NCI-H2081 (cell line): ENCODE data around the gene NR2F6.
"Not testable (repeated sequence)": the region's sequence is repeated elsewhere in the genome, so short reads cannot be mapped to it uniquely, and the experiment has no call there.

Source experiments
- DNase-seq, 2 experiments: peaks; one replicate each; lab custom pipeline; 2025; lab: John Stamatoyannopoulos, UW

The NR2F6 gene

DNA sequence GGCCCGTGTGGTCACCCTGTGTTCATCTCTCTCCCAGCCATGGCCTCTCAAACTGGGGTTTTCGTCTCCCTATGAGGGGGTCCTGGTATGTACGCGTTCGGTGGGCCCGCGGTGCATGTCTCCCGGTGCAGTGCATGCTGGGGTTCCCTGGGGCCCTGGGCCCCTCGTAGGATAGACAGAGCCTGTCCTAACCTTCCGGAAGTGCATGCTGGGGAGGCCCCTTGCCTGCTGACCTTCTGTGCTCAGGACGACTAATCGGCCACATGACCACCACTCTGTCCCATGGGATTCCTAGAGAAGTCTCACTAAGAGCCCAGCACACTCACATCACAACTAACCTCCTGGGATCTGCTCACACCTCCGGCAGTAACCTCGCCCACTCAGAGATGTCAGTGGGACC lies 35.4 kb downstream of the NR2F6 start:
- DNase-seq = no peak

DNA sequence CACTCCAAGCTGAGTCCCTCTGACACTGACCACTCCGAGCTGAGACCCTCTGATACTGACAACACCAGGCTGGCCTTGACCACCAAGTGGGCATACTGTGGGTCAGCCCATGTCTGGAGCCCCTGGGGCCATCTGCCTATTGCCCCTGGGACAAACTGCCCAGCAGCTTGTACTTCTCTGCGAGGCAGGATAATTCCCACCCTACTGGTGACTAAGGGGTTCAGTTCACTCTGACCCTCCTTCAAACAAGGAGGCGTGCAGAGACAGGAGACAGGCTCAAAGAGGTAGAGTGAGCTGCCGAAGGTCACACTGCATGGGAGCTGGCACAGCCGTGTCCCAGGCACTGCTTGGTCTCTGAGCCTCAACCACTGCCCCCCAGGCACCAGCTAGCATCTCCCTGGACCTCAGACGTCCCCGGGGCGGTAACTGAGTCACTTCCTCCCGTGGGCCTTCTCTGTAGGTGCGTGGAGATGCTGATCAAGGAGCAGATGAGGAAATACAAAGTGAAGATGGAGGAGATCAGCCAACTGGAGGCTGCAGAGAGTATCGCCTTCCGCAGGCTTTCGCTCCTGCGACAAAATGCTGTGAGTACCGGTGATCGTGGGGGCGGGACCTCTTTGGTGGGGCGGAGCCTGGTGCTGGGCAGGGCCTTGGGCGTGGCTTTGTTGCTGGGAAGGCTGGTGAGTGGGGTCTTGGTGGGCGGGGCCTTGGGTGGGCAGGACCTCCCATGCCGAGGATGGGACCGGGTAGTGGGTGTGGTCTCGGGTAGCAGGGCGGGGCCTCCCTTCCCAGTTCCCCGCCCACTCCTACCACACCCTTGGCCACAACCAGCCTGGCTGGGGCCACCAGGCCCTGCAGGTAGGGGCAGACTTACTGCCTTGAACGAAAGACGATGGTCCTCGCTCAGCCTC lies 36.3 kb downstream of the NR2F6 start:
- DNase-seq = no peak

DNA sequence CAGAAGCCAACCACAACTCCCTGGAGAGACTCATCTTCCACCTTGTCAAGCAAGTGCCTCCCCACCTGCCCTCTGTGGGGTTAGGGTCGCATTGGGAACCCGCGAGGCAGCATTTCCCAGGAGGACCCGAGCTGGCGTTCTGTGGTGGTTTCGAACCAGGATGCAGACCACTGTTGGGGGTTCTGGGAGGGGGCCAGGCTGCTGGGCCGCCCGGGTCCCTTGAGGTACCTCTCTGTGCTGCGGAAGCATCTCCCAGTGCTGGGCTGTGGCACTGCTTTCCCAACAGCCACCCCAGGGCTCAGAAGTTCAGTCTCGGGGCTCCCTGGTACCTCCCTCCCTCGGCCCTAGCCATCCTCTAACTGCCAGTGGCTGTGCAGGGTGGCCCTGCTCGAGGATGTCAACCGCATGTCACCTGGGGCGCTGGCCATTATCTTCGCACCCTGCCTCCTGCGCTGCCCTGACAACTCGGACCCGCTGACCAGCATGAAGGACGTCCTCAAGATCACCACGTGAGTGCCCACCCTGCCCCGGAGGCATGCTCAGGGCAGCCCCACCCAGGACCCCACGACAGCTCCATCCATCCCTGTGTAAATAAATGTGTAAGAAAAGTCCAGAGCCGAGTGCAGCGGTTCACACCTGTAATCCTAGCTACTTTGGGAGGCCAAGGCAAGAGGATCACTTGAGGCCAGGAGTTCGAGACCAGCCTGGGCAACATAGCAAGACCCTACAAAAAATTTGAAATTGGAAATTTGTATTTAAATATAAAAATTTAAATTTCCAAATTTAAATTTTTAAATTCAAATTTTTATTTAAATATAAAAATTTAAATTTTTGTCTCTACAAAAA lies 38.8 kb downstream of the NR2F6 start:
- DNase-seq = no peak

DNA sequence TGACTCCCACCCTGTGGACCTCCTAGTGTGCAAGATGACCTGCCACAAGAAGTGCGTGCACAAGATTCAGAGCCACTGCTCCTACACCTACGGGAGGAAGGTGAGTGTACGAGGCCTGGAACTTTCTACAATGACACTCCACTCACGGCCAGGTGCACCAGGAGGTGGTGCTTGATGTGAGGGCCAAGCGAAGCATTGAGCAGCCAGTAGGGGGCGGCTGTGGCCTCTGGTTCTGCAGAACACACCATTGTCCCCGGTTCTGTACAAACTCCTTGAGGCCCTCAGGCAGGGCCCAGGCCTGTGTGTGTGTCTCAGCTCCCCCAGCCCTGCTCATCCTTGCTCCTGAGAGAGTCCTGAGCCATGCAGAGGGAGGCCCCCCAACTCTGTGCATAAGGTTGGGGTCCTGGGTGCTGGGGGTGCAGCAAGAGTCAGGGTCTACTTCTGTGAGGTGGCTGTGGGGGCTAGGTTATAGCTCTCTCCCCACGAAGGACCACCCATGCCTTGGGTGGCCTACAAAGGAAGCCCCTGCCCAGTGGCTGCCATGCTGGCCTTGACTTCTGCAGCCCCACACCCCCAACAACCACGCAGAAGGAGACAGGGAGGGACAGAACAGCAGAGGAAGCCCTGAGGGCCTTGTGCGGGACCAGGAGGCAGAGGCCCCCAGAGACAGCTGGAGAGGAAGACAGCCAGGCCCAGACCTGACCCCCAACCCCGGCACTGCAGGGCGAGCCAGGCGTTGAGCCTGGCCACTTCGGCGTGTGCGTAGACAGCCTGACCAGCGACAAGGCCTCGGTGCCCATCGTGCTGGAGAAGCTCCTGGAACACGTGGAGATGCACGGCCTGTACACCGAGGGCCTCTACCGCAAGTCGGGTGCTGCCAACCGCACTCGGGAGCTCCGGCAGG lies 40.2 kb downstream of the NR2F6 start:
- DNase-seq = peak in 1 of 2 experiments; percentile 29

DNA sequence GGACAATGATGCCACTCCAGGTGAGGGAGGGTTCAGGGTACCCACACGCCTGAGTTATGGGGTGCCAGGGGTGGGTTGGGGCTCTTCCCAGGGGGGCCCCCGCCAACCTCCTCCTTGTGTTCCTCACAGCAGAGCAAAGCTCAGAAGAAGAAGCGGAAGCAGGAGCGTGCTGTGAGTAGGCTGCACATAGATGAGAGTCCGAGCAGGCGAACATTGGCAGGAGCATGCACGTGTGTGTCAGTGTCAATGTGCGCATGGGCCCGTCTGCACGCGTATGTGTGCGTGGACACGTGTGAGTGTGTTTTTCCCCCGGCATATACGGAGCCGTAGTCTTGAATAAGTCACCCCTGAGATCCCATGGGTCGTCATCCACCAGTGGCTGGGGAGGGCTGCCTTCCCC lies 43.0 kb downstream of the NR2F6 start:
- no peak for DNase-seq

DNA sequence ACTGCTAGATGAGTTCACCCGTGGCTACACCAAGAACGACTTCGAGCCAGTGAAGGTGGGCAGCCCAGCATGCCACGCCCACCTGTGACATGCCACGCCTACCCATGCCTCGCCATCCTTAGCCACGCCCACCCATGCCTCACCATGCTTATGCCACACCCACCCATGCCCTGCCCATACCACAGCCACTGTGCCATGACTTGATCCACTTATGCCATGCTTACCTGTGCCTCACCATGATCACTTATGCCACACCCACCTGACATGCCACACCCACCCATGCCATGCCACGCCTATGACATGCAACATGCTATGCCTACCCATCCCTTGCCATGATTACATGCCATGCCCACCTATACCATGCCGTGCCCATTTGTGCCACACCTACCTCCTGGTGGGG lies 43.5 kb downstream of the NR2F6 start:
- no peak for DNase-seq

DNA sequence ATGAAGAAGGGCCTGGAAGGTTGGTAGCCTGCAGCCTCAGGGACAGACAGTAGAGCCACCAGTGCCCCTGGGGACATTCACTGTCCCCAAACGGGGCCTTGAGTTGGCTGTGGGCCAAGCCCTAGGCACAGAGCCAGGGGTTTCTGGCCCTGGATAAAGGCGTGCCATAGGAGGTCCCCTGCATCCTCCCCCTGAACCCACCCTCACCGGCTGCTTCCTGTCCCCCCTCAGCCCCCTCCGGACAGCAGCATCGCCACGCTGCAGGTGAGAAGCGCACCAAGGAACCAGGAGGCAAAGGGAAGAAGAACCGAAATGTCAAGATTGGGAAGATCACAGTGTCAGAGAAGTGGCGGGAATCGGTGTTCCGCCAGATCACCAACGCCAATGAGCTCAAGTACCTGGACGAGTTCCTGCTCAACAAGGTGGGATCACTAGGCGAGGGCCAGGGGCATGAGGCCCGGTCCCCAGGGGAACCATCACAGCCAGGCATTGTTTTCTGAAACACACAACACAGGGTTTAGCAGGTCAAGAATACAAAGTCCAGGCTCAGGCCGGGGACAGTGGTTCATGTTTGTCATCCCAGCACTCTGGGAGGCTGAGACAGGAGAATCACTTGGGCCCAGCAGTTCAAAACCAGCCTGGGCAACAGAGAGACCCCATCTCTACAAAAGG lies 45.2 kb downstream of the NR2F6 start:
- DNase-seq = peak in 1 of 2 experiments; percentile 40

DNA sequence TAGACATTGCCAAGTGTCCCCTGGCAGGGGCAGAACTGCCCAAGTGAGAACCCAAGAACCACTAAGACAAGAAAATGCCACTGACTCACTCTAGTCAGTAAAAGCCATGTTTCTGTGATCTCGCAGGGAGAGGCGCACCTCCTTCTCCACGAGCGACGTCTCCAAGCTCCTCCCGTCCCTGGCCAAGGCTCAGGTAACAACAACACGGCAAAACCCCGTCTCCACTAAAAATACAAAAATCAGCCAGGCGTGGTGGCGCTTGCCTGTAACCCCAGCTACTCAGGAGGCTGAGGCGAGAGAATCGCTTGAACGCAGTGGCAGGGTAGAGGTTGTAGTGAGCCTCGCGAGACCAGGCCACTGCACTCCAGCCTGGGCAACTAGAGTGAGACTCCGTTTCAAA lies 48.1 kb downstream of the NR2F6 start:
- no peak for DNase-seq

DNA sequence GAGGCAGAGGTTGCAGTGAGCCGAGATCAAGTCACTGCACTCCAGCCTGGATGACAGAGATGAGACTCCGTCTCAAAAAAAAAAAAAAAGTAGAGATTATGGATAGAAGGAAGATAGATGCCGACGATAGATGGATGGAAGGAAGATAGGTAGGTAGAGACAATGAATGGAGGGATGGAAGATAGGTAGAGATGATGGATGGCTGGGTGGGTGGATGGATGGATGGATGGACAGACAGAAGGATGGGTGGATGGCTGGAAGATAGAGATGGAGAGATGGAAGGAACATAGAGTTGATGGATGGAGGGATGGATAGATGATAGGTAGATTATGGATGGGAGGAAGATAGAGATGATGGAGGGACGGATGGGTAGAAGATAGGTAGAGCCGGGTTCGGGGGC lies 49.1 kb downstream of the NR2F6 start:
- no peak for DNase-seq

DNA sequence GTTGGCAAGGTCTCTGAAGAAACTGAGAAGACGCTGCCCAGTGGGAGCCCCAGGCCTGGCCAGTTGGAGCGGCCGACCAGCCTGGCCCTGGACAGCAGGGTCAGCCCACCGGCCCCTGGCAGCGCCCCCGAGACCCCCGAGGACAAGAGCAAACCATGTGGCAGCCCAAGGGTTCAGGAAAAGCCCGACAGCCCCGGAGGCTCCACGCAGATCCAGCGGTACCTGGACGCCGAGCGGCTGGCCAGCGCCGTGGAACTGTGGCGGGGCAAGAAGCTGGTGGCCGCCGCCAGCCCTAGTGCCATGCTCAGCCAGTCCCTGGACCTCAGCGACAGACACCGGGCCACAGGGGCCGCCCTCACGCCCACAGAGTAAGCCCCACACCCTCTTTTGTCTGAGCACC lies 50.6 kb downstream of the NR2F6 start:
- no peak for DNase-seq

DNA sequence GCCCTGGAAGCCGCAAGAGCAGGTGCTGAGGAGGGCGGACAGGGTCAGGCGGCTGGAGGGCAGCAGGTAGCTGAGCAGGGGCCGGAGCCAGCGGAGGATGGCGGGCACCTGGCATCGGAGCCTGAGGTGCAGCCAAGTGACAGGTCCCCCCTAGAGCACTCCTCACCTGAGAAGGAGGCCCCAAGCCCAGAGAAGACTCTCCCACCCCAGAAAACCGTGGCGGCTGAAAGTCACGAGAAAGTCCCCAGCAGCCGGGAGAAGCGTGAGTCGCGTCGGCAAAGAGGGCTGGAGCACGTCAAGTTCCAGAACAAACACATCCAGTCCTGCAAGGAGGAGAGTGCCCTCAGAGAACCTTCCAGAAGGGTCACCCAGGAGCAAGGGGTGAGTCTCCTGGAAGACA lies 51.1 kb downstream of the NR2F6 start:
- no peak for DNase-seq

DNA sequence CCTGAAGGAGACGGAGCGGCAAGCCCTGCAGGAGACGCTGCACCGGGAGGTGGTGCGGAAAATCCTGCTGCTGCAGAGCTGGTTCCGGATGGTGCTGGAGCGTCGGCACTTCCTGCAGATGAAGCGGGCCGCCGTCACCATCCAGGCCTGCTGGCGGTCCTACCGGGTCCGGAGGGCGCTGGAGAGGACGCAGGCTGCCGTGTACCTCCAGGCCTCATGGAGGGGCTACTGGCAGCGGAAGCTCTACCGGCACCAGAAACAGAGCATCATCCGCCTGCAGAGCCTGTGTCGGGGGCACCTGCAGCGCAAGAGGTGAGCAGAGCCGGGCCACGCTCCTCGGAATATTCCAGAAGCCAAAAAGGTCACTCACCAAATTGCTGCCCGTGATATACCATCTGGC lies 53.0 kb downstream of the NR2F6 start:
- no peak for DNase-seq

DNA sequence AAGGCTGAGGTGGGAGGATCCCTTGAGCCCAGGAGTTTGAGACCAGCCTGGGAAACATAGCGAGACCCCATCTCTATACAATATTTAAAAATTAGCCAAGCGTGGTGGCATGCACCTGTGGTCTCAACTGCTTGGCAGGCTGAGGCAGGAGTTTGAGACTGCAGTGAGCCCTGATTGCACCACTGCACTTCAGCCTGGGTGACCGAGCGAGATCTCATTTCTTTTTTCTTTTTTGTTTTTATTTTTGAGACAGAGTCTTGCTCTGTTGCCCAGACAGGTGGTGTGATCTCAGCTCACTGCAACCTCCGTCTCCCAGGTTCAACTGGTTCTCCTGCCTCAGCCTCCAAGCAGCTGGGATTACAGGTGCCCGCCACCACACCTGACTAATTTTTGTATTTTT lies 54.0 kb downstream of the NR2F6 start:
- DNase-seq = not testable (repeated sequence)

DNA sequence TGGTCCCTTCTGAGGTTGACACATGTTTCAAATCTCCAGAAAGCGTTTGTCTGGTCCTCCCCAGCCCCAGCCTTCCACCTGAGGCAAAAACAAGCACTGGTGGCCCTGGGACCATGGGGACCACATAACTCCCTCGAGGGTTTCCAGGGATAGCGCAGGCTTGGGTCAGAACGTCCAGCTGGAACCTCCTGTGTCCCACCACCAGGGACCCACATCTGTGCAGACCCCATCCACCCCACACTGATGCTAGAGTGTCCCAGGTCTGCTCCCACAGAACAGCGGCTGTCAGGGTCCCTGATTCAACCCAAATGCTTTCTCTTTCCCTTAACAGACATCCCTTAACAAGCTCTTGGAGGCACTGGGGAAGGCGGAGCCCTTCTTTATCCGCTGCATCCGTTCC lies 60.1 kb downstream of the NR2F6 start:
- DNase-seq = no peak

DNA sequence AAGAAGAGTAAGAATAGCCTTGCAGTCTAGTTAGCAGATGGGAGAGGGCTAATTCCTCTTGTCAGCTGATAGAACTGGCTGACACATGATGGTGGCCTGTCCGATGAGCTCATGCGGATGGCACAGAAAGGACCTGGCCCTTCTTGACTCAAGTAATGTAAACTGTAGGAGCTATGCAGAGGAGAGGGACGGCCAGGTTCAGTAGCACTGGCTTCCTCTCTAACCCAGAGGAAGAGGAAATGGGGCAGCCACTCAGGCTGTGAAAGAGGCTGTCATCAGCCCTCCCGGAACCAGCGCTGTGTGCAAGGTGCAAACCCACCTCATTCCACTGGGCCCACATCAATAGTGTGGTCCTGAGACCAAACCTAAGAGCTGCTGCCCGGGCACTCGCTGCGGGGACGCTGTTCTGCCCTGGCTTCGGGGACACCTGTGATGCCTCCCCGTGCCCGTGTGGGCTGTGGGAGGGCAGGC lies 61.3 kb downstream of the NR2F6 start:
- DNase-seq = no peak

DNA sequence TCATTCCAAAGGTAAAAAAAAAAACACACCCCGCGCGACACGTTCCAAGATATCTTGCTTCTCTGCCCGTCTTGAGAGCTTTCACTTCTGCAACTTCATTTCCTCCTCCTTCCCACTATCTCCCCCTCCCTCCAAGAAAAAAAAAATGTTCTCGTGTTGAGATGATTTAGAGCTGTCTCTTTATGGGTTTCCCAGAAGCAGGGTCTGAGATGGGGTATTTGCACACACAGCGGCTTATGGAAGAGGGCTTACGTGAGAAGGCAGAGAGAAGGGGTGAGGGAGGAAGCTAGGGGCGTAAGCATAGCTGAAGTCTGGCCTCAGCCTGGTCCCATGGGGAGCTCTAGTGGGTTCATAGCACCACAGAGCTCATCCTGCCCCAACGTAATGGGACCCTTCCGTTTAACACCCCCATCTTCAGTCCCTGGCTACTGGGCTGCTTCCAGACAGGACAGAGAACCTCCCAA lies 61.8 kb downstream of the NR2F6 start:
- no peak for DNase-seq

DNA sequence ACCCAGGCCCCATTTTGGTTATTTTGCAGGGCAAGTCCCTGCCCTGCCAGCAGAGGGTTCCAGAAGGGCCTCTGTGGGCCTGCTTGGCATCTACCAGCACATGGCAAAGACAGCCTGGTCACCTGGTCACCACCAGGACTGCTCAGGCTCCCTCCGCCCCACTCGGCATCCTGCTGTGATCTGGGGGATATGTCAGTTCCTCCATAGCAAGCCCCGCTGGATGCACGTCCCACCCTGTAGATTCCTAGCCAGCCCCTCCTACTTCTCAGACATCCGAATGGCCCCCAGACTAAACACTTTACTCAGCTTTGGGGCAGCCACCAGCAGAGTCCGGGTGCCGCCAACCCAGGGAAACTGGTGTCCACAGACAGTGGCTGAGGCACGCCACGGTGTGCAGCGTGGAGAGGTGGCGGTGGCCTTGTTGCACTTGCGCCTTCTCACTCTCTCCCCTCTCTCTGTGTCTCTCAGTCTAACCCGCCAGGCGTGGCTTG lies 62.4 kb downstream of the NR2F6 start:
- no peak for DNase-seq
